HG03095 (cell line): ENCODE results near the gene ZNF836.

Experiments
- ATAC-seq: cut with Tn5 transposase; IDR thresholded peaks from one replicate; pipeline ENCODE4 v1.9.1; 2021; ENCODE audit warnings: moderate library complexity; ENCODE audit not compliant: unreplicated experiment

The ZNF836 gene

DNA sequence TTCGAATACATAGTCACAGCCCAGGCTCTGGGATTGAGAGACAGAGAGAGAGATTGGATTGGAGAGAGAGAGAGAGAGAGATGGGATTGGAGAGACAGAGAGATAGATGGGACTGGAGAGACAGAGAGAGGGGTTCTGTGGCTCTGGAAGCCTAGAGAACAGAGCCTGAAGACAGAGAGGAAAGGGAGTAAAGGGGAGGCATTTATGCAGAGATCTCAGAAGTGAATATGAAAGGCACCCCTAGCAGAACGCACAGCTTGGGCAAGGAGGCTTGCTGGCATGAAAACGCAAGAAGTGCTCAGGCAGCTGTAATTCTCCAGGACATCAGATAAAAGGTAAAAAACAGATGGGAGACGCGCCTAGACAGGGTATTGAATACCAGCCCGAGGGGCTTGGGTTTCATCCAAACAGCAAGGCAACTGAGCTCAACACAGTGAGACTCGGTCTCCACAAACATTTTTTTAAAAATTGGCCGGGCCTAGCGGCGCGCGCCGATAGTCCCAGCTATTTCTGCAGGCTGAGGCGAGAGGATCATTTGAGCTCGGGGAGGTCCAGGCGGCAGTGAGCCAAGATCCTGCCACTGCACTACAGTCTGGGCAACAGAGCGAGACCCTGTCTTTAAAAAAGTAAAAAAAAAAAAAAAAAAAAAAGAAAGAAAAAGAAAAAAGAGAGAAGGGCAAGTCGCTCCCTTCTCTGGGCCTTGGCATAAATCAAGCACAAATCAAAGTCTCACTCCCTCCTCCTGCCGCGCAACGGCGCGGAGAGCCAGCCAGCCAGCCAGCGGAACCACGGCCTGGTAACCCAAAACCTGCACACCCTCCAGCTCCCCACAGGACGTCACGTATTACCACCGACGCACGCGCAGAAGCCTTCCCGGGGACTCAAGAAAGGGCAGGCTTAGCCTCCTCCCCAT lies 17.7 kb upstream of the ZNF836 start:
- ATAC-seq = no peak

GRCh38 chr19:52187407-52187806 lies 16.0 kb upstream of the ZNF836 start:
- ATAC-seq = no peak

DNA sequence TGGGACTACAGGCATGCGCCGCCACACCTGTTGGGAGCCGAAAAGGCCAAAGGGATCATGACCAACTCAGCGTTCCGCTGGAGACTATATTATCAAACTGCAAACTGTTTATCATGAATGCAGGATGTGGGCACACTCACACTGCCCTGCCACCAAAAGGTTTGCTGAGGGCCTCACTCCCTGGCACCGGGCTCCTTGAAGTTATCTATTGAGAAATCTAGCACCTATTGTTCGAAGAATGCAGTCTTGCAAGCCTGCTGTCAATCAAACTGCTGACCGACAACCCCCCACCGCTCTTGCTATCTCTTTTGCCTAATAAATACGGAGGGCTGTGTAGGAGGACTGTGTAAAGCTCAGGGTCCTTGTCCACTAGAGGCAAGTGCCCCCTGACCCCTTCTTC lies 5.2 kb upstream of the ZNF836 start:
- ATAC-seq = no peak

GRCh38 chr19:52172347-52172746 lies 926 bp upstream of the ZNF836 start:
- no peak for ATAC-seq

- ATAC-seq = peak; percentile 16
These were observed 529 bp downstream of the ZNF836 start for GRCh38 chr19:52170863-52171320.

GRCh38 chr19:52170304-52170703 lies 1.1 kb downstream of the ZNF836 start:
- ATAC-seq = no peak

- no peak for ATAC-seq
These were observed 15.6 kb downstream of the ZNF836 start for GRCh38 chr19:52155596-52156359.

DNA sequence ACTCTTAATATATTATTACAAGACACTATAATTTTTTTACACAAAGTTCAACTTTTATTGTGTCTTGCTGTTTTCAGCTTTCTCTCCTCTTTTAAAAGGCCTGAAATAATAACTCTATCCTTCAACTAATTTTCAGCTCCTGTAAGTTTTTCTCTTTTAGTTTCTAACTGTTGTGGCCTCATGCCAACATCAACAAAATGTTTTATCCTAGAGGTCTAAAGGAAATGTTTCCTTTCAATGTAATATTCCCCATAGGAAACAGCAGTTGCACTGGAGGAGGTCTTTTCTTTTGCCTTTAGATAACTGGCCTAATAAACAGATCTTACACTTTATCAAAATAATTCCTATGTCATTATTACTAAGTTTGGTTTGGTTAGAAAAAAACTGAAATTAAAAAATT lies 23.2 kb downstream of the ZNF836 start:
- no peak for ATAC-seq

DNA sequence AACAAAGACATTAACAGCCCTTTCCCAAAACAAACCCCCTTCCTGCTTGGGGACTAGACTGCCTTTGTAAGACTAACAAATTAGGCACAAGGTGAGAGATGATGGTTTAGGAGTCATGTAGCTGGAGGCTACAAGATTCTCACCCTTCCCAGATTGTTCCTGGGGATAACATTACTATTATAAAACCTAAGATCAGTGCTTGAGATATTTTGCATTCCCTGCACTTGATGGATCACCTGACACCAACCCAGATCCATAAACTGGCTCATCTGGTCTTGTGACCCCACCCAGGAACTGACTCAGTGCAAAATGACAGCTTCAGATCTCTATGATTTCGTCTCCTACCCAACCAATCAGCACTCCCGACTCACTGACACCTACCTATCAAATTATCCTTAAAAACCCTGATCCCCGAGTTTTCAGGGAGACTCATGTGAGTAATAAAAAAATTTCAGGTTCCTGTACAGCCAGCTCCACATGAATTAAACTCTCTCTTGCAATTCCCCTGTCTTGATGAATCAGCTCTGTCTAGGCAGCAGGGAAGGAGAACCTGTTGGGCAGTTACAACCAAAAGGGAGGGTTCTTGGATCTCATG lies 29.3 kb downstream of the ZNF836 start:
- no peak for ATAC-seq

GRCh38 chr19:52141203-52141602 lies 30.2 kb downstream of the ZNF836 start:
- no peak for ATAC-seq

DNA sequence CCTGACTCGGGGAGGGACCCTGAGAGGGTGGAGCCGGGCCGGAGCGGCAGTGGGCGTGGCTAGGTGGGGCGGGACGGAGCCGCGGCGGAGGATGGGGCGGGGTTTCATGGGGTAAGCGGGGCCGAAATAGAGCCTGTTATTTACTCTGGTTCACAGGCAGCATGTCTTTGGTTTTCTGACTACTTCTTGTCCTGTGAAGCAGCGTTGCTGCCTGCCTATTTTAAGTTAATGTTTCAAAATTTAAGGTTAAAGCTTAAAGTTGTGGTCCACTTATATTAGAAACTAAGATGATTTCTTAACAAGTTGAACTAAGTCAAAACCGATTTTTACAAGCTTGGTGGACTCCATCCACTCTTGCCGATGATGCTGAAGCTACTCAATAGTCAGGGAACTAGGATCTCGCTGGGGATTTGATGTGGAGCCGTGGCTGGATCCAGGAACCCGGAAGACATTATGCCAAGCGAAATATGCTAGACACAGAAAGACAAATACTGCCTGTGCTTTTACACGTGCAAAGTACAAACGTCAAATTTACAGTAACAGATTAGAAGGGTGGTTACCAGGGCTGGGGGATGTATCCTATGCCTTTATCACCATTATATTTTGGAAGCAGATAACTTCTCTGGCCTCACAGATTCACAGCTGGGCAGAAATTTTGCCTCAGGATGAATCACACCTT lies 31.2 kb downstream of the ZNF836 start:
- peak; percentile 93 for ATAC-seq

- ATAC-seq = no peak
These were observed 32.0 kb downstream of the ZNF836 start, which contains the start of gene ZNF616 for GRCh38 chr19:52139252-52140031. Gene ZNF616 (minus strand): TSS chr19:52139938. CDS start chr19:52130512, 9,426 bp downstream.

- ATAC-seq = no peak
These were observed 32.5 kb downstream of the ZNF836 start for GRCh38 chr19:52138983-52139251.

DNA sequence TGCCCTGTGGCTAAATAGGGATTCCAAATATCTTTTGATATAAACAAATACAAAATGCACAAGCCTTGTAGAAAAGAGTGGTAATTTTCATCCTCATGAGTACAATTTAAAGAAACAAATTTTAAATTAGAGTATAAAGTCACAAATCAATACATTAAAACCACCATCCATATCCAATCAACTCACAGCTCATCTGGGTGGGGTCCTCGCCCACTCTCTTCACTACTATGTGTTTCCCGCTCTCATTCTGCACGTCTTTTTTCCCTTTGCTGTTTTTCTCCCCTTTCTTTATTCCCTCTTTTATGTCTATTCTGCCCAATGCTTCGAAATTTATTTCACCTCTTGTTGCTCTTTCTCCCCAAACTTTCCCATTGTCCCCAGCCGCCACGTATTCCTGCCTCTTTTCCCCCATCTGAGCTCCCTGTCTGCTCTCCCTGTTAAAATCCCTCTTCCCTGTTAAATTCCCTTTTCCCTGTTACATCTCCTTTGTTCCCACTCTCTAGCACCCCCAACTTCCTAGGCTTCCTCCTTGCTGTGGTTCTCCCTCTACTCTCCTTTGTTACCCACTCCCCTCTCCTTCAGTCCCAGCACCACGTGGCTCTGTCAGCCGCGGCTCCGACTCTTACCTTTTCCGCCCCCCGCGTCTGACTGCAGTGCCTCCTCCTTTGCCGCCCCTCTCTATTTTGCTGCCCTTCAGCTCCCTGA lies 33.0 kb downstream of the ZNF836 start:
- ATAC-seq = no peak

- ATAC-seq = no peak
These were observed 51.1 kb downstream of the ZNF836 start for GRCh38 chr19:52120286-52120685.

- no peak for ATAC-seq
These were observed 55.8 kb downstream of the ZNF836 start for GRCh38 chr19:52115526-52116053.

DNA sequence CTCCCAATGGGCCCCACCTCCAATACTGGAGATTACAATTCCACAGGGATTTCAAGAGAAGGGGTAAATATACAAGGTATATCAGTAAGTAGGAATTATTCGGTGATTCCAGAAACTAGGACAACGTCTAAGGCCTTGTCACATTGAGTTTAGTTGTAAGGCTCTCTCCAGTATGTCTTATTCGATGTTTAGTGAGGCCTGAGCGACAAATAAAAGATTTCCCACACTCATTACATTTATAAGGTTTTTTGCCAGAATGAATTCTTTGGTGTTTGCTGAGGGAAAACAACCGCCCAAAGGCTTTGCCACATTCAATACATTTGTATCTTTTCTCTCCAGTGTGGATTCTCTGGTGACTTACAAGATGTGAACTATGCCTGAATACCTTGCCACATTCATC lies 56.7 kb downstream of the ZNF836 start:
- ATAC-seq = no peak

DNA sequence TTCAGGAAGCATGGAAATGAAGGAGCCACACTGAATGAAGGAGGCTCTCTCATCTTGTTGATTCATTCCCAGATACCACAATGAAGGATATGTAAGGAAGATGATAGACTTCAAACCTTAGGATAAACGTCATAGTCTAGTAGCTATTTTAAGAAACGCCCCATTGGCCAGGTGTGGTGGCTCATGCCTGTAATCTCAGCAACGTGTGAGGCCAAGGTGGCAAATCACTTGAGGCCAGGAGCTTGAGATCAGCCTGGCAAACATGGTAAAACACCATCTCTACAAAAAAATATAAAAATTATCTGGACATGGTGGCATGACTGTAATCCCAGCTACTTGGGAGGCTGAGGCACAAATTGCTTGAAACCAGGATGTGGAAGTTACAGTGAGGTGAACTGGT lies 58.8 kb downstream of the ZNF836 start:
- ATAC-seq = no peak

- no peak for ATAC-seq
These were observed 60.6 kb downstream of the ZNF836 start for GRCh38 chr19:52110780-52111179.
